Measurements from ENCODE around the gene GDF15.
"Not testable (repeated sequence)": the region's sequence is repeated elsewhere in the genome, so short reads cannot be mapped to it uniquely, and the experiment has no call there.

The GDF15 gene

GRCh38 chr19:18348818-18349339, 37.1 kb upstream of the GDF15 start:
- peaks cover 6 to 18% of the 10 kb centered on the region in 2 donors for H3K4me1 ChIP-seq (ENCODE audit: control insufficient read depth in 2 of 2, insufficient read depth in 1 of 2, low read depth in 1 of 2, low read length in 2 of 2)
- not testable (repeated sequence) for H3K4ac ChIP-seq (ENCODE audit: low read length); DNase-seq (ENCODE audit: low spot score); H2BK12ac ChIP-seq (ENCODE audit: low read length); H3K9me3 ChIP-seq (replicated peaks in 1 of 2; ENCODE audit: control insufficient read depth in 2 of 2, insufficient read depth in 1 of 2, low read depth in 1 of 2, low read length in 2 of 2); H3K4me2 ChIP-seq (ENCODE audit: insufficient read depth, low read length, poor library complexity, severe bottlenecking); H3K79me1 ChIP-seq (ENCODE audit: low read depth, low read length); H2BK120ac ChIP-seq (ENCODE audit: low read depth, low read length); H2BK5ac ChIP-seq (ENCODE audit: low read length); H4K91ac ChIP-seq (ENCODE audit: low read depth, low read length, poor library complexity); H3K23ac ChIP-seq (ENCODE audit: low read depth, low read length, poor library complexity); H3K18ac ChIP-seq (ENCODE audit: low read length); H3K4me3 ChIP-seq (ENCODE audit: low read length in 2 of 2); H4K8ac ChIP-seq (ENCODE audit: low read depth, low read length); H2AK5ac ChIP-seq (ENCODE audit: low read depth, low read length); H2AFZ ChIP-seq (ENCODE audit: low read length); H2BK15ac ChIP-seq (ENCODE audit: low read length); H3K9ac ChIP-seq (ENCODE audit: low read depth, low read length, poor library complexity); H3K14ac ChIP-seq (ENCODE audit: low read length); H3K27ac ChIP-seq (replicated peaks; ENCODE audit: low read length); H3K27me3 ChIP-seq (ENCODE audit: control insufficient read depth in 3 of 3, insufficient read depth in 3 of 3, low read depth in 1 of 3, low read length in 3 of 3)
- WGBS, 2 donors (ENCODE audit: extremely low coverage in 2 of 2, insufficient read length in 2 of 2, insufficient replicate concordance in 1 of 2): no CpG with 5 or more reads among the region's 6 CpGs
- H3K36me3 ChIP-seq (replicated peaks in 1 of 2; ENCODE audit: control insufficient read depth in 2 of 2, insufficient read depth in 2 of 2, low read length in 2 of 2): peaks cover 1 to 15% of the 10 kb centered on the region in 2 donors

- DNase-seq (ENCODE audit: low spot score): no peak
These were observed 36.3 kb upstream of the GDF15 start for GRCh38 chr19:18349524-18350128.

GRCh38 chr19:18350490-18350889, 35.5 kb upstream of the GDF15 start:
- no peak overlapping the region for H3K18ac ChIP-seq (ENCODE audit: low read length)
- no peak overlapping the region for H3K4me2 ChIP-seq (ENCODE audit: insufficient read depth, low read length, poor library complexity, severe bottlenecking)
- no peaks in the 10 kb centered on the region for H3K79me1 ChIP-seq (ENCODE audit: low read depth, low read length)
- H2BK5ac ChIP-seq (ENCODE audit: low read length): no peak overlapping the region
- H4K91ac ChIP-seq (ENCODE audit: low read depth, low read length, poor library complexity): no peak overlapping the region
- H4K8ac ChIP-seq (ENCODE audit: low read depth, low read length): no peak overlapping the region
- no peak overlapping the region for H2AK5ac ChIP-seq (ENCODE audit: low read depth, low read length)
- H2BK15ac ChIP-seq (ENCODE audit: low read length): no peak overlapping the region
- H3K36me3 ChIP-seq (replicated peaks in 1 of 2; ENCODE audit: control insufficient read depth in 2 of 2, insufficient read depth in 2 of 2, low read length in 2 of 2): peaks cover 1 to 16% of the 10 kb centered on the region in 2 donors
- no peak overlapping the region for H3K23ac ChIP-seq (ENCODE audit: low read depth, low read length, poor library complexity)
- H3K9ac ChIP-seq (ENCODE audit: low read depth, low read length, poor library complexity): no peak overlapping the region
- H2BK120ac ChIP-seq (ENCODE audit: low read depth, low read length): no peak overlapping the region
- no peak overlapping the region for H3K4ac ChIP-seq (ENCODE audit: low read length)
- peaks cover 1 to 7% of the 10 kb centered on the region in 2 donors for H3K4me1 ChIP-seq (ENCODE audit: control insufficient read depth in 2 of 2, insufficient read depth in 1 of 2, low read depth in 1 of 2, low read length in 2 of 2)
- H2AFZ ChIP-seq (ENCODE audit: low read length): no peak overlapping the region
- no peak for DNase-seq (ENCODE audit: low spot score)
- no peaks in the 10 kb centered on the region for H3K9me3 ChIP-seq (replicated peaks in 1 of 2; ENCODE audit: control insufficient read depth in 2 of 2, insufficient read depth in 1 of 2, low read depth in 1 of 2, low read length in 2 of 2)
- WGBS, 2 donors (ENCODE audit: extremely low coverage in 2 of 2, insufficient read length in 2 of 2, insufficient replicate concordance in 1 of 2): no CpG with 5 or more reads among the region's 9 CpGs
- H3K27ac ChIP-seq (replicated peaks; ENCODE audit: low read length): no peak overlapping the region
- no peak overlapping the region for H2BK12ac ChIP-seq (ENCODE audit: low read length)
- no peaks in the 10 kb centered on the region for H3K27me3 ChIP-seq (ENCODE audit: control insufficient read depth in 3 of 3, insufficient read depth in 3 of 3, low read depth in 1 of 3, low read length in 3 of 3)
- H3K4me3 ChIP-seq (ENCODE audit: low read length in 2 of 2): no peak overlapping the region
- no peak overlapping the region for H3K14ac ChIP-seq (ENCODE audit: low read length)

More at GRCh38 chr19:18349524-18350128, 36.3 kb upstream of the GDF15 start:
- no peak overlapping the region for H2BK15ac ChIP-seq (ENCODE audit: low read length)
- H3K9me3 ChIP-seq (replicated peaks in 1 of 2; ENCODE audit: control insufficient read depth in 2 of 2, insufficient read depth in 1 of 2, low read depth in 1 of 2, low read length in 2 of 2): no peaks in the 10 kb centered on the region
- peaks cover 1 to 15% of the 10 kb centered on the region in 2 donors for H3K36me3 ChIP-seq (replicated peaks in 1 of 2; ENCODE audit: control insufficient read depth in 2 of 2, insufficient read depth in 2 of 2, low read length in 2 of 2)
- H3K79me1 ChIP-seq (ENCODE audit: low read depth, low read length): no peaks in the 10 kb centered on the region
- no peak overlapping the region for H3K9ac ChIP-seq (ENCODE audit: low read depth, low read length, poor library complexity)
- H3K4me2 ChIP-seq (ENCODE audit: insufficient read depth, low read length, poor library complexity, severe bottlenecking): no peak overlapping the region
- H3K23ac ChIP-seq (ENCODE audit: low read depth, low read length, poor library complexity): no peak overlapping the region
- H3K4ac ChIP-seq (ENCODE audit: low read length): no peak overlapping the region
- no peak overlapping the region for H2BK12ac ChIP-seq (ENCODE audit: low read length)
- no peak overlapping the region for H2AK5ac ChIP-seq (ENCODE audit: low read depth, low read length)
- no peak overlapping the region for H3K27ac ChIP-seq (replicated peaks; ENCODE audit: low read length)
- no peaks in the 10 kb centered on the region for H3K27me3 ChIP-seq (ENCODE audit: control insufficient read depth in 3 of 3, insufficient read depth in 3 of 3, low read depth in 1 of 3, low read length in 3 of 3)
- no peak overlapping the region for H3K18ac ChIP-seq (ENCODE audit: low read length)
- no peak overlapping the region for H2BK120ac ChIP-seq (ENCODE audit: low read depth, low read length)
- H2BK5ac ChIP-seq (ENCODE audit: low read length): no peak overlapping the region
- H4K8ac ChIP-seq (ENCODE audit: low read depth, low read length): no peak overlapping the region
- peaks cover 4 to 11% of the 10 kb centered on the region in 2 donors for H3K4me1 ChIP-seq (ENCODE audit: control insufficient read depth in 2 of 2, insufficient read depth in 1 of 2, low read depth in 1 of 2, low read length in 2 of 2)
- no peak overlapping the region for H3K14ac ChIP-seq (ENCODE audit: low read length)
- no peak overlapping the region for H2AFZ ChIP-seq (ENCODE audit: low read length)
- no CpG with 5 or more reads among the region's 12 CpGs for WGBS, 2 donors (ENCODE audit: extremely low coverage in 2 of 2, insufficient read length in 2 of 2, insufficient replicate concordance in 1 of 2)
- H3K4me3 ChIP-seq (ENCODE audit: low read length in 2 of 2): no peak overlapping the region
- H4K91ac ChIP-seq (ENCODE audit: low read depth, low read length, poor library complexity): no peak overlapping the region

GRCh38 chr19:18351544-18351943, 34.4 kb upstream of the GDF15 start:
- Histone ChIP-seq H3K18ac (ENCODE audit: low read length) (no peak overlapping the region), H3K4me2 (ENCODE audit: insufficient read depth, low read length, poor library complexity, severe bottlenecking) (no peak overlapping the region), H2BK120ac (ENCODE audit: low read depth, low read length) (no peak overlapping the region), H2BK5ac (ENCODE audit: low read length) (no peak overlapping the region), H3K36me3 (replicated peaks in 1 of 2; ENCODE audit: control insufficient read depth in 2 of 2, insufficient read depth in 2 of 2, low read length in 2 of 2) (peaks cover 1 to 26% of the 10 kb centered on the region in 2 donors), H4K8ac (ENCODE audit: low read depth, low read length) (no peak overlapping the region), H4K91ac (ENCODE audit: low read depth, low read length, poor library complexity) (no peak overlapping the region), H3K4ac (ENCODE audit: low read length) (no peak overlapping the region), H3K79me1 (ENCODE audit: low read depth, low read length) (no peaks in the 10 kb centered on the region), H3K9ac (ENCODE audit: low read depth, low read length, poor library complexity) (no peak overlapping the region), H2AK5ac (ENCODE audit: low read depth, low read length) (no peak overlapping the region), H3K27ac (replicated peaks; ENCODE audit: low read length) (no peak overlapping the region), H2BK12ac (ENCODE audit: low read length) (no peak overlapping the region), H3K27me3 (ENCODE audit: control insufficient read depth in 3 of 3, insufficient read depth in 3 of 3, low read depth in 1 of 3, low read length in 3 of 3) (no peaks in the 10 kb centered on the region), H2AFZ (ENCODE audit: low read length) (no peak overlapping the region), H2BK15ac (ENCODE audit: low read length) (no peak overlapping the region), H3K14ac (ENCODE audit: low read length) (no peak overlapping the region), H3K9me3 (replicated peaks in 1 of 2; ENCODE audit: control insufficient read depth in 2 of 2, insufficient read depth in 1 of 2, low read depth in 1 of 2, low read length in 2 of 2) (peaks cover 0 to 5% of the 10 kb centered on the region in 2 donors), H3K4me1 (ENCODE audit: control insufficient read depth in 2 of 2, insufficient read depth in 1 of 2, low read depth in 1 of 2, low read length in 2 of 2) (no peaks in the 10 kb centered on the region), H3K23ac (ENCODE audit: low read depth, low read length, poor library complexity) (no peak overlapping the region), H3K4me3 (ENCODE audit: low read length in 2 of 2) (no peak overlapping the region)
- no CpG with 5 or more reads among the region's 7 CpGs for WGBS, 2 donors (ENCODE audit: extremely low coverage in 2 of 2, insufficient read length in 2 of 2, insufficient replicate concordance in 1 of 2)
- DNase-seq (ENCODE audit: low spot score): no peak

All from neuronal stem cell (in vitro differentiated cells).